Astrocyte (in vitro differentiated cells and primary cell): Measurements from ENCODE around the gene CSF1. TPM values are rescaled to one million over a fixed set of nuclear protein-coding genes. Genes with fewer than 3 reads are reported as not detected.

ENCODE experiments used
- DNase-seq: peaks from one replicate; pipeline ENCODE4 v3.0.0-alpha.2; 2010; ENCODE audit warnings: low read depth
- FAIRE-seq: peaks from 2 replicates; lab custom pipeline; 2011; peaks lifted over from hg19 to GRCh38; lab: Jason Lieb, UNC
- H2AFZ ChIP-seq: 2 replicates; pipeline ENCODE4 v1.6.0; 2012; ENCODE audit warnings: low read depth, low read length, inconsistent platforms
- H3K27ac ChIP-seq: 2 replicates; pipeline ENCODE4 v1.5.1; 2011; ENCODE audit warnings: low read depth, low read length, inconsistent platforms
- H3K27me3 ChIP-seq: 2 replicates; pipeline ENCODE4 v1.6.0; 2011; ENCODE audit warnings: low read length, inconsistent platforms; ENCODE audit not compliant: insufficient read depth
- H3K36me3 ChIP-seq: 2 replicates; pipeline ENCODE4 v1.5.1; 2011; ENCODE audit warnings: low read length, inconsistent platforms; ENCODE audit not compliant: insufficient read depth
- H3K4me1 ChIP-seq: 2 replicates; pipeline ENCODE4 v1.5.1; 2011; ENCODE audit warnings: low read length, inconsistent platforms; ENCODE audit not compliant: insufficient read depth
- H3K4me2 ChIP-seq: 2 replicates; pipeline ENCODE4 v1.6.0; 2012; ENCODE audit warnings: low read length, inconsistent platforms
- H3K4me3 ChIP-seq: 2 replicates; pipeline ENCODE4 v1.5.1; 2011; ENCODE audit warnings: low read depth, mild to moderate bottlenecking, low read length, inconsistent platforms; ENCODE audit not compliant: insufficient read depth
- H3K79me2 ChIP-seq: 2 replicates; pipeline ENCODE4 v1.6.0; 2012; ENCODE audit warnings: mild to moderate bottlenecking, low read length, inconsistent platforms; ENCODE audit not compliant: insufficient read depth
- H3K9ac ChIP-seq: 2 replicates; pipeline ENCODE4 v1.6.0; 2012; ENCODE audit warnings: mild to moderate bottlenecking, low read length, inconsistent platforms
- H3K9me3 ChIP-seq: 2 replicates; pipeline ENCODE4 v1.5.1; 2012; ENCODE audit warnings: low read depth, mild to moderate bottlenecking, low read length, inconsistent platforms; ENCODE audit not compliant: insufficient read depth
- H4K20me1 ChIP-seq: 2 replicates; pipeline ENCODE4 v1.6.0; 2012; ENCODE audit warnings: low read length, inconsistent platforms; ENCODE audit not compliant: insufficient read depth
- H3K27ac Mint-ChIP-seq: one replicate; pipeline ENCODE4 v1.8.0; 2021; ENCODE audit warnings: mild to moderate bottlenecking, mixed read lengths; ENCODE audit not compliant: unreplicated experiment
- H3K27me3 Mint-ChIP-seq: one replicate; pipeline ENCODE4 v1.8.0; 2021; ENCODE audit warnings: low read depth, mixed read lengths; ENCODE audit not compliant: unreplicated experiment
- H3K36me3 Mint-ChIP-seq: one replicate; pipeline ENCODE4 v1.8.0; 2021; ENCODE audit warnings: low read depth, mixed read lengths; ENCODE audit not compliant: unreplicated experiment
- H3K4me1 Mint-ChIP-seq: one replicate; pipeline ENCODE4 v1.8.0; 2021; ENCODE audit warnings: low read depth, mixed read lengths; ENCODE audit not compliant: unreplicated experiment
- H3K4me3 Mint-ChIP-seq: one replicate; pipeline ENCODE4 v1.8.0; 2021; ENCODE audit warnings: mild to moderate bottlenecking, moderate library complexity, mixed read lengths; ENCODE audit not compliant: unreplicated experiment
- H3K9me3 Mint-ChIP-seq: one replicate; pipeline ENCODE4 v1.8.0; 2021; ENCODE audit warnings: mild to moderate bottlenecking, mixed read lengths; ENCODE audit not compliant: unreplicated experiment
- EZH2 ChIP-seq: IDR thresholded peaks from 2 replicates; pipeline ENCODE4 v1.6.1; 2012; ENCODE audit warnings: mild to moderate bottlenecking, low read length, inconsistent platforms; ENCODE audit not compliant: insufficient read depth
- total RNA-seq: library from RNA; stranded (reverse); gene quantifications from 2 replicates; pipeline ENCODE4 v1.2.1, GENCODE V29; 2021
- TF ChIP-seq, protein P1 (sequence below): IDR thresholded peaks from 2 replicates; pipeline ENCODE4 v1.5.1; 2011; ENCODE audit warnings: low read depth, mild to moderate bottlenecking, inconsistent platforms, low read length, moderate library complexity; ENCODE audit not compliant: insufficient read depth

CSF1 gene
- total RNA-seq, 1 donor from 2014 or later: 12.3 TPM

DNA sequence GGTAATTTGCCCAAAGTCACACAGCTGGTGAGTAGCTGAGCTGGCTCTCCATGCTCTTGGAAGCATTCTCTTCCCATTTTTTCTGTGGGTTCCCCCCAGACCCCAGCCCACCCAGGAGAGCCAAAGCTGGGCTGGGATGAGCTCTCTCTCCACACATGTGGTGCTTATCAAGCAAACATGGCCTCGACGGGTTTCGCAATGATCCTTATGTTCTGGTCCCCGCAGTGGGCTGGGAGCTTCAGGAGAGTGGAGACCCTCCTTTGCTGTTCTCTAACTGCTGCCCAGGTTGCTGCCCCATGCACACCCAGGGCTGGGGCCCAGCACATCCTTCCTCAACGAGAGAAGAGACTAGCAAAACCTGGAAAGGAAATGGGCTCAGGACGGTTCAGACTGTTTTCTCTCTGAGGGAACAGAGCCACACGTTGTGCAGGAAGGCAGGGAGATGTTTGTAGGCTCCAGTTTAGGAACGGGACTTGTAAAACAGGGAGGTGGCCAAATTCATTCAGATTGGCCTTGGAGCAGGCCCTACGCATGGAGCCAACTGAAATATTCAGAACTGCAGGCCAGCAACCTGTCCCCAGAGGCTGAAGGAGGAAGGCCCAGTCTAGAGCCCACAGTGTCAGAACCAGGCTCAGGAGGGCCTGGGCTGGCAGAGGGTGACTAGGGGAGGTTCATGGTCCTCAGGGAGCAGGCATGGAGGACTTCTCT lies 27.2 kb upstream of the CSF1 start:
- Histone ChIP-seq H3K9ac (no peak overlapping the region), H3K27me3 (no peaks in the 10 kb centered on the region), H3K79me2 (no peaks in the 10 kb centered on the region), H2AFZ (no peak overlapping the region), H3K4me3 (no peak overlapping the region), H3K4me2 (no peak overlapping the region), H3K27ac (no peak overlapping the region), H3K36me3 (no peaks in the 10 kb centered on the region), H3K4me1 (peaks cover 14% of the 10 kb centered on the region), H4K20me1 (no peaks in the 10 kb centered on the region), H3K9me3 (no peaks in the 10 kb centered on the region)
- Mint-ChIP-seq H3K9me3 (peaks cover 6% of the 10 kb centered on the region), H3K4me1 (peaks cover 25% of the 10 kb centered on the region), H3K27ac (no peak overlapping the region), H3K36me3 (peaks cover 3% of the 10 kb centered on the region), H3K4me3 (no peak overlapping the region), H3K27me3 (peaks cover 44% of the 10 kb centered on the region)
- no peak for FAIRE-seq
- no peak for DNase-seq
- TF ChIP-seq, protein P1, sequence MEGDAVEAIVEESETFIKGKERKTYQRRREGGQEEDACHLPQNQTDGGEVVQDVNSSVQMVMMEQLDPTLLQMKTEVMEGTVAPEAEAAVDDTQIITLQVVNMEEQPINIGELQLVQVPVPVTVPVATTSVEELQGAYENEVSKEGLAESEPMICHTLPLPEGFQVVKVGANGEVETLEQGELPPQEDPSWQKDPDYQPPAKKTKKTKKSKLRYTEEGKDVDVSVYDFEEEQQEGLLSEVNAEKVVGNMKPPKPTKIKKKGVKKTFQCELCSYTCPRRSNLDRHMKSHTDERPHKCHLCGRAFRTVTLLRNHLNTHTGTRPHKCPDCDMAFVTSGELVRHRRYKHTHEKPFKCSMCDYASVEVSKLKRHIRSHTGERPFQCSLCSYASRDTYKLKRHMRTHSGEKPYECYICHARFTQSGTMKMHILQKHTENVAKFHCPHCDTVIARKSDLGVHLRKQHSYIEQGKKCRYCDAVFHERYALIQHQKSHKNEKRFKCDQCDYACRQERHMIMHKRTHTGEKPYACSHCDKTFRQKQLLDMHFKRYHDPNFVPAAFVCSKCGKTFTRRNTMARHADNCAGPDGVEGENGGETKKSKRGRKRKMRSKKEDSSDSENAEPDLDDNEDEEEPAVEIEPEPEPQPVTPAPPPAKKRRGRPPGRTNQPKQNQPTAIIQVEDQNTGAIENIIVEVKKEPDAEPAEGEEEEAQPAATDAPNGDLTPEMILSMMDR: no peak
- no peak for TF ChIP-seq EZH2

DNA sequence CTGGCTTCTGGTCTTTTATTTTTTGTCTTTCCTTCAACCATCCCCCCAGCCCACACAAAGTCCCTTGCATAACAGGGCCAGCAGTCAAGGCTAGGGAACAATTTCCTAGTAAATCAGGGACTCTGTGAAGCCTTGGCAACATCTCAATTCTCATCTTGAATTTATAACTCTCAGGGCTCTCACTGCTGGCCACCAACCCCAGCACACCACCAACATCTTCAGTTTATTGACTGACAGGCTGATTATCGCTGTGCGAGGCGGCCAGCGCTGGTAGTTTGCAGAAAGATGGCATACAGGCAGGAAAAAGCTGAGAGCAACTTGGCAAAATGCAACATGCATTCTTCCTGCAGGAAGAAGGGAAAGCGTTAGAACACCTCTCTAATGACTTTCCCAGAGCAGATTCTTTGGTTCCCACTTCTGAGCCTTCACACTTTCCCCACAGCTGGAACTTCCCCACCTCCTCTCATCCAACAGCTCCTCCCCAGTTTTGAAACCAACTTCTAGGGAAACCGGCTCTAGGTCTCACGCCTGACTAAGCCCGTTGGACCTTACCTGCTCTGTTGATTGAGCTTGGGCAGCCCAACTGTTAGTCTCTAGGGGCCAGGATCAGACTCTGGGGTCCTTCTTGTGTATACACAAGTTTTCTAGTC lies 26.3 kb upstream of the CSF1 start:
- Histone ChIP-seq H3K4me1 (peaks cover 14% of the 10 kb centered on the region), H3K4me3 (no peak overlapping the region), H3K36me3 (no peaks in the 10 kb centered on the region), H3K4me2 (no peak overlapping the region), H3K79me2 (no peaks in the 10 kb centered on the region), H3K27ac (no peak overlapping the region), H2AFZ (no peak overlapping the region), H3K9me3 (no peaks in the 10 kb centered on the region), H3K9ac (no peak overlapping the region), H4K20me1 (no peaks in the 10 kb centered on the region), H3K27me3 (no peaks in the 10 kb centered on the region)
- Mint-ChIP-seq H3K27ac (no peak overlapping the region), H3K9me3 (peaks cover 6% of the 10 kb centered on the region), H3K4me3 (no peak overlapping the region), H3K27me3 (peaks cover 48% of the 10 kb centered on the region), H3K4me1 (peaks cover 16% of the 10 kb centered on the region), H3K36me3 (peaks cover 3% of the 10 kb centered on the region)
- DNase-seq: no peak
- no peak for FAIRE-seq
- TF ChIP-seq EZH2: no peak
- TF ChIP-seq, protein P1: no peak

DNA sequence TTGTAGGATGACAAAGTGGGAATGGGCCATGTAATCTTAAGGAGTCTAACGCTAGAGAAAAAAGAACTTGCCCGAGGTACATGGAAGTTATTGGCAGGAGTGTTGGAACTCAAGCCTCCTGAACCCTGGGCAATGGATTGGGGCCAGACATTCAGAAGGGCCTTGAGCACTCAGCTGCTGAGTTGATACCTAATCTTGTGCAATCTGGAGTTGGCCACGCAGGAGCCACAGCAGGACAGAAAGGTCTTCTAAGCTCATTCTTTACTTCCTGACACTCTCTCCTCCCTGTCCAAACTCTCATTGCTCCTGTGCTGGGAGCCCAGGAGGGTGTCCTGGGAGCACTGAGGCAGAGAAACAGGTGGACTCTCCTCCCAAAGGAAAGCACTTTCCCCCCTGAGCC lies 25.1 kb upstream of the CSF1 start:
- no peak overlapping the region for H3K27ac Mint-ChIP-seq
- no peak overlapping the region for H3K4me2 ChIP-seq
- no peaks in the 10 kb centered on the region for H3K27me3 ChIP-seq
- DNase-seq: no peak
- H3K27me3 Mint-ChIP-seq: peaks cover 54% of the 10 kb centered on the region
- peaks cover 11% of the 10 kb centered on the region for H3K4me1 Mint-ChIP-seq
- H3K36me3 Mint-ChIP-seq: peaks cover 2% of the 10 kb centered on the region
- H3K9me3 Mint-ChIP-seq: peaks cover 6% of the 10 kb centered on the region
- no peaks in the 10 kb centered on the region for H3K36me3 ChIP-seq
- H3K4me1 ChIP-seq: peaks cover 14% of the 10 kb centered on the region
- no peaks in the 10 kb centered on the region for H3K9me3 ChIP-seq
- no peak overlapping the region for H3K4me3 ChIP-seq
- H2AFZ ChIP-seq: no peak overlapping the region
- FAIRE-seq: no peak
- no peaks in the 10 kb centered on the region for H3K79me2 ChIP-seq
- TF ChIP-seq, protein P1: no peak
- no peak for TF ChIP-seq EZH2
- no peak overlapping the region for H3K27ac ChIP-seq
- no peaks in the 10 kb centered on the region for H4K20me1 ChIP-seq
- no peak overlapping the region for H3K4me3 Mint-ChIP-seq
- no peak overlapping the region for H3K9ac ChIP-seq
